Measurements from ENCODE around the gene OR1J2.

OR1J2 gene

DNA sequence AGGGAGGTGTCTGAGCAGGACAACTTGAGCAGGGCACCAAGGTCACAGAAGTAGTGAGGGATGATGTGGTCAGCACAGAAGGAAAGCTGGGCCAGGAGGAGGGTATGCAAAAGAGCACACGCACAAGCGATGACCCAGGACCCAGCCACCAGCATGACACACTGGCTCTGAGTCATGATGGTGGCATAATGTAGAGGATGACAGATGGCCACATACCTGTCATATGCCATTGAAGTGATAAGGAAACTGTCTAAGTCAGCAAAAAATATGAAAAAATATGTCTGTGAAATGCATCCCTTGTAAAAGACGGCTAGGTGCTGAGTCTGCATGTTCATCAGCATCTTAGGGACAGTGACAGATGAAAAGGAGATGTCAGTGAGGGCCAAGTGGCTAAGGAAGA, 33.3 kb upstream of the OR1J2 start:
- no peak overlapping the region for H3K27ac ChIP-seq
- TF ChIP-seq, protein P1, sequence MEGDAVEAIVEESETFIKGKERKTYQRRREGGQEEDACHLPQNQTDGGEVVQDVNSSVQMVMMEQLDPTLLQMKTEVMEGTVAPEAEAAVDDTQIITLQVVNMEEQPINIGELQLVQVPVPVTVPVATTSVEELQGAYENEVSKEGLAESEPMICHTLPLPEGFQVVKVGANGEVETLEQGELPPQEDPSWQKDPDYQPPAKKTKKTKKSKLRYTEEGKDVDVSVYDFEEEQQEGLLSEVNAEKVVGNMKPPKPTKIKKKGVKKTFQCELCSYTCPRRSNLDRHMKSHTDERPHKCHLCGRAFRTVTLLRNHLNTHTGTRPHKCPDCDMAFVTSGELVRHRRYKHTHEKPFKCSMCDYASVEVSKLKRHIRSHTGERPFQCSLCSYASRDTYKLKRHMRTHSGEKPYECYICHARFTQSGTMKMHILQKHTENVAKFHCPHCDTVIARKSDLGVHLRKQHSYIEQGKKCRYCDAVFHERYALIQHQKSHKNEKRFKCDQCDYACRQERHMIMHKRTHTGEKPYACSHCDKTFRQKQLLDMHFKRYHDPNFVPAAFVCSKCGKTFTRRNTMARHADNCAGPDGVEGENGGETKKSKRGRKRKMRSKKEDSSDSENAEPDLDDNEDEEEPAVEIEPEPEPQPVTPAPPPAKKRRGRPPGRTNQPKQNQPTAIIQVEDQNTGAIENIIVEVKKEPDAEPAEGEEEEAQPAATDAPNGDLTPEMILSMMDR (conservative IDR thresholded peaks at IDR 0.05): no peak
- no peak for TF ChIP-seq ZFX (IDR thresholded peaks at IDR 0.05)

DNA sequence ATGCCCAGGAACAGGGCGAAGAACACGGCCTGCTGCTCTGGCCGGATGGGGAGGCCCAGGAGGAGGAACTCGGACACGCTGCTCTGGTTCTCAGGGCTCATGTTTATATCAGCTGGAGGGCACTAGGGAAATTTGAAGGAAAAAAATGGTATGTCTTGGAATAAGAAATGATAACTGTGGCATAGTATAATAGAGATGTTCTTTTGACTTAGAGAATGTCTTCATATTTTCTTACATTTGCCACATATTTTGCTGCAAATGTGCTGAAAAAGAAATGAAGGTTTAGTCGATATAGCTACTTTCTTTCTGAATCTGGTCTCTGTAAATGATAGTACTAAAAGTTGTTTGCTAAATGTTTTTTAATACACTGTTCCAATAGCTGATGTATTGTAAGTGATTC, 32.8 kb upstream of the OR1J2 start, which contains the start of gene OR1J1:
TSS of gene OR1J1 (minus strand) at position 101 of the 400 bp plus-strand sequence. CDS start at position 101, 0 bp downstream.
- H3K27ac ChIP-seq: no peak within 1 kb of the TSS
- TF ChIP-seq, protein P1 (conservative IDR thresholded peaks at IDR 0.05): no peak
- TF ChIP-seq ZFX (IDR thresholded peaks at IDR 0.05): no peak

DNA sequence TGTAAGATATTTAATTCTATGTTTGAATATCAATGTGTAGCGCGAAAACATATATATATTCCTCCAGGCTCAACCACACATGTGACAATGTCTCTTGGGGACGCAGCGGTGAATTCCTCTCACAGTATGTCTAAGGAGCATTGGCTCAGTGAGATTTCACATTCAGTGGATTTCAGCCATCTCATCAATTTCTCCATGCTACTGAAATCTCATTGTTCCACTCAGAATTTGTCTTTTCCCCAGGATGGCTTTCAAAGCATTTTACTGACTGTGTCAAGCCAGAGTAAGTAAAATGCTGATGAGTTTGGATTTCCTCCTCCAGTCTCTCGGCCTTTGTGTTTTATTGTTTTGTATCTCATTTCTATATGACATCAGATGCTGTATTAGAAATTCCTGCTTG, 31.5 kb upstream of the OR1J2 start:
- no peak overlapping the region for H3K27ac ChIP-seq
- TF ChIP-seq, protein P1 (conservative IDR thresholded peaks at IDR 0.05): no peak
- TF ChIP-seq ZFX (IDR thresholded peaks at IDR 0.05): no peak

DNA sequence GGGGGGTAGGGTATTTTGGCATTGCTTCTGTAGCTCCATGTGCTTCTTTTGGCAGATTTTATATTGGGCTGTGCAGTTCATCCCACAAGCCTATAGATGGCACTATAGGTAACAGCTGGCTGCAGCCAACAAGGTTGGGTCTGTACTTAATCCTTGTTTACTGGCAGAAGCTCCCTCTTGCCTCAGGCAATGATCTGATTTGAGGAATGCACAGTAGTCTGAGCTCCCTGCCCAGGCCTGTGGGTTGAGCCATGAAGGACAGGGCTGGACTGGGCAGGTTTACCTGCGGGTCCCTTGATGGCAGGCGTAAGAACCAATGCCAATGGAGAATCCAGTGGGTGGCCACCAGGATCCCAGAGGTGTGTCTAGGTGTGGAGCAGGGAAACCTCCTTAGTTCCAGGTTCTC, 11.7 kb upstream of the OR1J2 start:
- TF ChIP-seq ZFX (IDR thresholded peaks at IDR 0.05): no peak
- TF ChIP-seq, protein P1 (conservative IDR thresholded peaks at IDR 0.05): peak; percentile 97
- no peak overlapping the region for H3K27ac ChIP-seq

DNA sequence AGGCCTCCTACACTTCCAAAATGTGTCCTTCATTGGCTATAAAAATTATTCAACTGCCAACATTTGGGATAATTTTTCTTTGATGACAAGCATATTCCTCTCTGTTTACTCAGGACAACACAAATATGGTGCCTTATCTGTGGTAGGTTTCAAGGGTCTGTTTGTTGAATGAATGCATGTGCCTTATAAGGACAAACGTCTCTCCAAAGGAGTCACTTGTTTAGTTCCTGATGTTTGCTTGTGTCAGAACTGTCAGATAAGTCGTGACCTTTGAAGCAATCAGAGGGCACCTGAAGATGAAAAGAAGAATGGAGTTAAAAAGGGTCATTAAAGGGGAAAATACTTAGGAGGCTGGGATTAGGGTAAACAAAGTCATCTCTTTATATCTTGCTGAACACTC, 3.6 kb upstream of the OR1J2 start:
- no peak overlapping the region for H3K27ac ChIP-seq
- no peak for TF ChIP-seq ZFX (IDR thresholded peaks at IDR 0.05)
- TF ChIP-seq, protein P1 (conservative IDR thresholded peaks at IDR 0.05): no peak

DNA sequence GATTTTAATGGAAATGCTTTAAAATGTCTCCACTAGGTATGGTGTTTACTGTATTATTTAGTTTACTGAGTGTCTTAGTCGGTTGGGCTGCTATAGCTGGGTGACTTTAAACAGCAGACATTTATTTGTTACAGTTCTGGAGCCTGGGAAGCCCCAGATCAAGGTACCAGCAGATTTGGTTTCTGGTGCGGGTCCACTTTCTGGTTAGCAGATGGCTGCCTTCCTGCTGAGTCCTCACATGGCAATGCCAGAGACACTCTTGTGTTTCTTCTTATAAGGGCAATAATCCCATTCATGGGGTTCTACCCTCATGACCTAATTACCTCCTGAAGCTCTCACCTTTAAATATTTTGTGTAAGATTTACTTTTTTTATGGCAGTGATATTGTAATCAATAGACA, 7.6 kb downstream of the OR1J2 start:
- H3K27ac ChIP-seq: no peak overlapping the region
- TF ChIP-seq ZFX (IDR thresholded peaks at IDR 0.05): no peak
- TF ChIP-seq, protein P1 (conservative IDR thresholded peaks at IDR 0.05): no peak

DNA sequence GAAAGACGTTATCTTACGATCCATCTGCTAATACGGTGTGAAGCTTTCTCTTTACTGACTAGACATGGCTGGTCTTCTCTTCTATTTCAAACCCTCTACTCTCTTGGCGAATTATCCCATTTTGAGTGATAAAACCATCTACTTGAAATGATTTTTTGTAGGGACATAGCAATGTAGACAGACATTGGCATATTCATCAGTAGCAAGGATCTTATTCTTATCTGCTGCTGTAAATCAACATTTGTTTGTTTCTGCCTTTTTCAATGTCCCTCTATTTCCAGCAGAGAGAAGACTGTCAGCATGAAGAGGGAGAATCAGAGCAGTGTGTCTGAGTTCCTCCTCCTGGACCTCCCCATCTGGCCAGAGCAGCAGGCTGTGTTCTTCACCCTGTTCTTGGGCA, 8.2 kb downstream of the OR1J2 start, which contains the start of gene OR1J4:
TSS of gene OR1J4 (plus strand) at position 301 of the 400 bp plus-strand sequence. CDS start at position 301, 0 bp downstream.
- no peak within 1 kb of the TSS for H3K27ac ChIP-seq
- no peak for TF ChIP-seq ZFX (IDR thresholded peaks at IDR 0.05)
- TF ChIP-seq, protein P1 (conservative IDR thresholded peaks at IDR 0.05): no peak
